Calu3 (cell line): ENCODE data around the gene DHRS12. TPM values are rescaled to one million over a fixed set of nuclear protein-coding genes. Genes with fewer than 3 reads are reported as not detected.

ENCODE experiments used
- BruUV-seq: library from RNA; stranded (reverse); fragments of 400-500 nt; replicated peaks from 2 replicates; lab custom pipeline; 2021; lab: Mats Ljungman, UMichigan
- CTCF ChIA-PET: fragments of 300-600 bp; sonication (Branson Sonifier 250); formaldehyde crosslinking; loops from one replicate; lab custom pipeline; 2022; ENCODE audit warnings: antibody characterized with exemption; lab: Charles Lee
- DNase-seq: peaks from one replicate; pipeline ENCODE4 v3.0.0; 2022
- H3K27ac Mint-ChIP-seq: one replicate; pipeline ENCODE4 v1.8.0; 2022; ENCODE audit warnings: mixed read lengths; ENCODE audit not compliant: unreplicated experiment
- H3K27me3 Mint-ChIP-seq: one replicate; pipeline ENCODE4 v1.8.0; 2022; ENCODE audit warnings: mixed read lengths; ENCODE audit not compliant: unreplicated experiment
- H3K36me3 Mint-ChIP-seq: one replicate; pipeline ENCODE4 v1.8.0; 2022; ENCODE audit warnings: mild to moderate bottlenecking, moderate library complexity, mixed read lengths; ENCODE audit not compliant: insufficient read depth, unreplicated experiment
- H3K4me1 Mint-ChIP-seq: one replicate; pipeline ENCODE4 v1.8.0; 2022; ENCODE audit warnings: mild to moderate bottlenecking, low read depth, mixed read lengths; ENCODE audit not compliant: unreplicated experiment
- H3K4me3 Mint-ChIP-seq: one replicate; pipeline ENCODE4 v1.8.0; 2022; ENCODE audit warnings: mild to moderate bottlenecking, low read depth, moderate library complexity, mixed read lengths; ENCODE audit not compliant: unreplicated experiment
- H3K9me3 Mint-ChIP-seq: one replicate; pipeline ENCODE4 v1.8.0; 2022; ENCODE audit warnings: low read depth, mixed read lengths; ENCODE audit not compliant: unreplicated experiment
- CTCF ChIP-seq: fragments of 200-600 bp; IDR thresholded peaks from one replicate; pipeline ENCODE4 v1.8.0; 2022; ENCODE audit warnings: antibody characterized with exemption; ENCODE audit not compliant: unreplicated experiment
- intact Hi-C: fragments of 100-400 bp; cut with micrococcal nuclease; formaldehyde crosslinking; loops from one replicate; pipeline ENCODE4 v1.10.0; 2022; ENCODE audit not compliant: unreplicated experiment
- total RNA-seq: library from RNA; stranded (reverse); gene quantifications from 2 replicates; pipeline ENCODE4 v1.2.3, GENCODE V29; 2022

The DHRS12 gene
- total RNA-seq, 1 experiment from 2014 or later: 8.1 TPM

- Mint-ChIP-seq H3K36me3 (no peaks in the 10 kb centered on the region), H3K4me3 (no peak overlapping the region), H3K27me3 (no peaks in the 10 kb centered on the region), H3K9me3 (no peaks in the 10 kb centered on the region), H3K4me1 (peaks cover 10% of the 10 kb centered on the region), H3K27ac (no peak overlapping the region)
- CTCF ChIA-PET: no interaction called here
- TF ChIP-seq CTCF: no peak
- no TSS peak for BruUV-seq
- intact Hi-C loops: loop anchor here (2.0 to 5.0 kb wide), 3 partner anchors 36 to 144 kb away; partner anchors contain the start of gene WDFY2
- DNase-seq: no peak
Observed at GRCh38 chr13:51728972-51729371, 75.0 kb downstream of the DHRS12 start.

- intact Hi-C loops: loop anchor here (2.0 to 5.0 kb wide), 3 partner anchors 37 to 143 kb away; partner anchors contain the start of gene WDFY2
- no TSS peak for BruUV-seq
- CTCF ChIA-PET: no interaction called here
- no peak overlapping the region for H3K27ac Mint-ChIP-seq
- no peaks in the 10 kb centered on the region for H3K27me3 Mint-ChIP-seq
- no peak for DNase-seq
- H3K9me3 Mint-ChIP-seq: no peaks in the 10 kb centered on the region
- peaks cover 3% of the 10 kb centered on the region for H3K4me1 Mint-ChIP-seq
- TF ChIP-seq CTCF: no peak
- H3K36me3 Mint-ChIP-seq: no peaks in the 10 kb centered on the region
- no peak overlapping the region for H3K4me3 Mint-ChIP-seq
Observed at GRCh38 chr13:51728275-51728673, 75.7 kb downstream of the DHRS12 start.

GRCh38 chr13:51727634-51728274 is 76.2 kb downstream of the DHRS12 start:
- H3K27ac Mint-ChIP-seq: no peak overlapping the region
- no peak overlapping the region for H3K4me3 Mint-ChIP-seq
- CTCF ChIA-PET: no interaction called here
- H3K4me1 Mint-ChIP-seq: no peaks in the 10 kb centered on the region
- no peak for DNase-seq
- no peaks in the 10 kb centered on the region for H3K9me3 Mint-ChIP-seq
- BruUV-seq: no TSS peak
- no peaks in the 10 kb centered on the region for H3K36me3 Mint-ChIP-seq
- H3K27me3 Mint-ChIP-seq: no peaks in the 10 kb centered on the region
- intact Hi-C loops: loop anchor here (2.0 to 5.0 kb wide), 3 partner anchors 37 to 143 kb away; partner anchors contain the start of gene WDFY2
- TF ChIP-seq CTCF: no peak

- Mint-ChIP-seq H3K4me3 (no peak overlapping the region), H3K36me3 (no peaks in the 10 kb centered on the region), H3K9me3 (no peaks in the 10 kb centered on the region), H3K27ac (no peak overlapping the region), H3K4me1 (no peaks in the 10 kb centered on the region), H3K27me3 (no peaks in the 10 kb centered on the region)
- BruUV-seq: no TSS peak
- no peak for DNase-seq
- CTCF ChIA-PET: interaction anchor here (0.7 kb wide), 1 partner anchor 115 kb away, joined by 3 read pairs; no protein-coding TSS in a partner anchor
- no peak for TF ChIP-seq CTCF
- intact Hi-C loops: loop anchor here (5.0 kb wide), 1 partner anchor 54 kb away; no protein-coding TSS in a partner anchor
Observed at GRCh38 chr13:51726446-51727193, 77.3 kb downstream of the DHRS12 start.
